Neural cell (in vitro differentiated cells): ENCODE measurements around the gene GLT6D1.

Source experiments
- CTCF ChIP-seq: fragments of 450-650 bp; IDR thresholded peaks from 2 replicates; pipeline ENCODE4 v1.5.1; 2014; ENCODE audit warnings: antibody characterized with exemption, mild to moderate bottlenecking, moderate library complexity; ENCODE audit not compliant: poor library complexity, severe bottlenecking
- EP300 ChIP-seq: fragments of 450-650 bp; conservative IDR thresholded peaks from 2 replicates; pipeline ENCODE4 v1.6.1; 2014; ENCODE audit warnings: antibody characterized with exemption, mild to moderate bottlenecking, moderate library complexity; ENCODE audit not compliant: poor library complexity, severe bottlenecking
- EZH2 ChIP-seq: fragments of 200-600, 300-800 bp; shearing (Covaris generic), sonication (generic); IDR thresholded peaks from 2 replicates; pipeline ENCODE4 v1.6.1; 2014; ENCODE audit warnings: antibody characterized with exemption, low read length, borderline replicate concordance, mild to moderate bottlenecking; ENCODE audit not compliant: insufficient read depth, poor library complexity, severe bottlenecking
- POLR2AphosphoS5 ChIP-seq: IDR thresholded peaks from 2 replicates; pipeline ENCODE4 v1.6.1; 2012
- SMC3 ChIP-seq: fragments of 450-650 bp; conservative IDR thresholded peaks from 2 replicates; pipeline ENCODE4 v1.6.1; 2014; ENCODE audit warnings: antibody characterized with exemption, mild to moderate bottlenecking, moderate library complexity; ENCODE audit not compliant: poor library complexity
- TAF1 ChIP-seq: IDR thresholded peaks from 2 replicates; pipeline ENCODE4 v1.6.1; 2012; ENCODE audit warnings: low read depth
- TF ChIP-seq, protein P1 (sequence below): IDR thresholded peaks from 2 replicates; pipeline ENCODE4 v1.6.1; 2012; ENCODE audit warnings: borderline replicate concordance

DNA sequence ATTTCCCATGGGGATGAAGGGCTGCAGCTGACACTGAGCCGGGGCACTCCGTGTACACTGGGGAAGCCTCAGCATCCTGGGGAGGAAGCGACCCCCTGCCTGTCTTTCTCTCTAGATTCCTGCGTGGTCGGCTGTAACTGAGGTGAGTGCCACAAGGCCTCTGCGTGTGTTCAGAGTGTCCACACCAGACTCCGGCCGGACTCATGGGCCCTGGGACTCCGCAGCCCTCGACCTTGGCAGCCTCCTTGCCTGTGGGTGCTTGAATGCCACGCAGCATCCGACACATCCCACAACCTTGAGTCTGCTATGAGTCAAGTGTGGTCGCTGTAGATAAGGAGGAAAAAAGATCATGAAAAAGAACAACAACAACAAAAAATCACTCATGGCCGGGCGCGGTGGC, 54.4 kb downstream of the GLT6D1 start:
- TF ChIP-seq CTCF (no peak), EZH2 (no peak), EP300 (no peak), POLR2AphosphoS5 (no peak), TAF1 (no peak), SMC3 (no peak)
- TF ChIP-seq, protein P1, sequence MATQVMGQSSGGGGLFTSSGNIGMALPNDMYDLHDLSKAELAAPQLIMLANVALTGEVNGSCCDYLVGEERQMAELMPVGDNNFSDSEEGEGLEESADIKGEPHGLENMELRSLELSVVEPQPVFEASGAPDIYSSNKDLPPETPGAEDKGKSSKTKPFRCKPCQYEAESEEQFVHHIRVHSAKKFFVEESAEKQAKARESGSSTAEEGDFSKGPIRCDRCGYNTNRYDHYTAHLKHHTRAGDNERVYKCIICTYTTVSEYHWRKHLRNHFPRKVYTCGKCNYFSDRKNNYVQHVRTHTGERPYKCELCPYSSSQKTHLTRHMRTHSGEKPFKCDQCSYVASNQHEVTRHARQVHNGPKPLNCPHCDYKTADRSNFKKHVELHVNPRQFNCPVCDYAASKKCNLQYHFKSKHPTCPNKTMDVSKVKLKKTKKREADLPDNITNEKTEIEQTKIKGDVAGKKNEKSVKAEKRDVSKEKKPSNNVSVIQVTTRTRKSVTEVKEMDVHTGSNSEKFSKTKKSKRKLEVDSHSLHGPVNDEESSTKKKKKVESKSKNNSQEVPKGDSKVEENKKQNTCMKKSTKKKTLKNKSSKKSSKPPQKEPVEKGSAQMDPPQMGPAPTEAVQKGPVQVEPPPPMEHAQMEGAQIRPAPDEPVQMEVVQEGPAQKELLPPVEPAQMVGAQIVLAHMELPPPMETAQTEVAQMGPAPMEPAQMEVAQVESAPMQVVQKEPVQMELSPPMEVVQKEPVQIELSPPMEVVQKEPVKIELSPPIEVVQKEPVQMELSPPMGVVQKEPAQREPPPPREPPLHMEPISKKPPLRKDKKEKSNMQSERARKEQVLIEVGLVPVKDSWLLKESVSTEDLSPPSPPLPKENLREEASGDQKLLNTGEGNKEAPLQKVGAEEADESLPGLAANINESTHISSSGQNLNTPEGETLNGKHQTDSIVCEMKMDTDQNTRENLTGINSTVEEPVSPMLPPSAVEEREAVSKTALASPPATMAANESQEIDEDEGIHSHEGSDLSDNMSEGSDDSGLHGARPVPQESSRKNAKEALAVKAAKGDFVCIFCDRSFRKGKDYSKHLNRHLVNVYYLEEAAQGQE: no peak
